KBM-7 (cell line): ENCODE measurements around the gene SEC61A2.
"Not testable (repeated sequence)": the region's sequence is repeated elsewhere in the genome, so short reads cannot be mapped to it uniquely, and the experiment has no call there.

ENCODE experiments used
- DNase-seq: peaks from one replicate; pipeline ENCODE4 v3.0.0-alpha.2; 2015
- in situ Hi-C: fragments of 300-500 bp; cut with MboI; formaldehyde crosslinking; loops from 2 replicates; pipeline ENCODE4 v1.14.3; 2020; ENCODE audit warnings: low sequenced_read_pairs, low pct_unique_long_range_greater_than_20kb, mixed read lengths

The SEC61A2 gene

DNA sequence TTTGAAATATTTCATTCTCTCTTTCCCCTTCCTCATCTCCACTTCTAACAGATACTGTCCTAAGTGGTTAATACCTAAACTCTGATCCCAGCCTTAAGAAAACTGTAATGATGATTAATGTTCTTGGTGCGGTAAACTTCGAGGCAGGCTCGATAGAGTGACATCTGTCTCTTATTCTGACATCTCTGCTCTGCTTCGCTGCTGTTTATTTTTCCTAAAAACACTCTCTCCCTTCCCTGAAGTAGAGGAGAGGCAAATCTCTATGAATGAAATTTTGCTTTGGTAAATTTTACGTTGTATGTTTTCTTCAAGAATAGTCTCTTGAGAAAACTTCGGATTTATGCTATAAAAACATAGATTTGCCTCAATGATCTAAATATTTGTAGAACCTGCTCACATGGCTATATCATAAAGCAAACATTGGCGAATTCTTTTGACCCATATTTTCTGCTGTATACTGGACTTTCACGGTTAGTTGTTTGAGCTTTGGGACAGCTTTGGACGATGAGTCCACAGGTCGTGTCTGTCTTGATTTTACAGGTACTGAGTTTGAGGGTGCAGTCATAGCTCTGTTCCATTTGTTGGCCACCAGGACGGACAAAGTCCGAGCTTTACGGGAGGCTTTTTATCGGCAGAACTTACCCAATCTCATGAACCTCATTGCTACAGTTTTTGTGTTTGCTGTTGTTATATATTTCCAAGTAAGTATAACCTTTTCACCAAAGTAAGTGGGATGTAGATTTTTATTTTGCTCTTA lies 27.1 kb downstream of the SEC61A2 start:
- no peak for DNase-seq
- in situ Hi-C loops: no loop called here

DNA sequence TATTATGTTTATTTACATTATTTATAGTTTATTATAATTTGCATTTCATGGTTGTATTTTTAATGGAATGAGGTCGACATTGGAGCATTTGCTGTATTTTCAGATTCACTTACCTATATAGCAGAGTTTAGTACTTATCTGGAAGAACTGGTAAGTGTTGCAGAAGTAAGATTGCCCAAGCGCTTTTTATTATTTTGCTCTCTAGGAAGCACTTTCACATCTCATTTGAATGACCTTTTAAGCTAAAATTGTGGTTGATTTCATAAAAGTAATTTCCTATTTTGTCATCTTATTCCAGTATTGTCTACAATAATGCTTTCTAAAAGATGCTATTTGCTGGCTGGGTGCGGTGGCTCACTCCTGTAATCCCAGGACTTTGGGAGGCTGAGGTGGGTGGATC lies 28.6 kb downstream of the SEC61A2 start:
- DNase-seq: no peak
- in situ Hi-C loops: no loop called here

DNA sequence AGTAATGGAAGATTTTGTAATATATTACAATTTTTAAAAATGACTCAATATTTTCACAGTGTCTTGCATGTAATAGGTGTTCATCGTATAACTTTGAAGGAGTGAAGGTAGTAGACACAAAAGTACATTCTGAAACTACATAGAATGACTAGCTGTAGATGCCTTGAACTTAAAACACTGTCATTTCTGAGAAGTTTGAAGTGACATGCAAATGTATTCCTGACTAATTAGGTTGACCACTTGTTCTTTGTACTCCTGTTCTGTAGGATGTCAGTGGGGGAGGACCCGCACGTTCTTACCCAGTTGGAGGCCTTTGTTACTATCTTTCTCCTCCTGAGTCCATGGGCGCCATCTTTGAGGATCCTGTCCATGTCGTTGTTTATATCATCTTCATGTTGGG lies 31.2 kb downstream of the SEC61A2 start:
- DNase-seq: no peak
- in situ Hi-C loops: no loop called here

DNA sequence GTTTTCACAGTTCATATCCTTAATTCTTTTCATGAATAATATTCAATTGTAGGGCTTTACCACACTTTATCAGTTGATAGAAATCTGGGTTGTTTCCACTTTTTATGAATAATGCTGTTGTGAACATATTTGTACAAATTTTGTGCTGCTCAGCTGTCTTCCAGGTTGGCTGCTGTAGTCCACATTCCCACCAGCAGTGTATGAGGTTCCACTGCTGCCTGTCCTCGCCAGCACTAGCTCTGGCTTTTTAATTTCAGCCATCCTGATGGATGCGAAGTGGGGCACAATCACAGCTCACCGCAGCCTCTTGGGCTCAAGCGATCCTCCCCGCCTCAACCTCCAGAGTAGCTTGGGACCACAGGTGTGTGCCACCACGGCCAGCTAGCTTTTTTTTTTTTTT lies 33.5 kb downstream of the SEC61A2 start:
- in situ Hi-C loops: no loop called here

DNA sequence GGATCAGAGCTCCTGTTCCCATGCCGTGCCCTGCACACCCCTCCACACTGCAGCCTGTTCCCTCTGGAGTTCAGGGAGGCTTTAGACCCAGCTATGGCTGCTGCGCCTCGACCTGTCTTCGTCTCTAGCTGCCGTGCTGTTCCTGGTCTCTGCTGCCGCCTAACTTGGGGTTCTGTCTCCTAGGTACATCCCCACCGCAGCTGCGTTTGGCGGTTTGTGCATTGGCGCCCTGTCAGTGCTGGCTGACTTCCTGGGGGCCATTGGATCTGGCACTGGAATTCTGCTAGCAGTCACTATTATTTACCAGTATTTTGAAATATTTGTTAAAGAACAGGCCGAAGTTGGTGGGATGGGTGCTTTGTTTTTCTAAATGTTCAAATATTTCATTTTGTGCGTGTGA lies 34.6 kb downstream of the SEC61A2 start:
- no peak for DNase-seq
- in situ Hi-C loops: no loop called here

More for the DNA sequence above, 33.5 kb downstream of the SEC61A2 start:
- no peak for DNase-seq

DNA sequence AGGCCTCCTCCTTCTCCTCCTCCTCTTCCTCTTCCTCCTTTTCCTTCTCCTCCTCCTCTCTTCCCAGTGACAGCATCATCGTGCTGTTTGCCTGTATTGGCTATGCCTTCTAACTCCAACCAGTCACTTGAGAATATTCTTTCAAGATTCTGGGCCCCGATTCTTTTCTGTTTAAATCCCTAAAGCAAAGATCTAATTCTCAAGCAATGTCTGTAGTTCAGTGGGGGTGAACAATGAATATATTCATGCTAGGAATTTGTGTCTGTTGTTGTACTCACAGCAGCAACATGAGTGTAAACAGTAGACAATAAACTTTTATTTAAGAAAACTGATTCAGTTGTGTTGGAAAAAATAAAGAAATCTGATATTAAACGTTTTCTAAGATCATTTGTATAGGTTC lies 35.6 kb downstream of the SEC61A2 start:
- DNase-seq: no peak
- in situ Hi-C loops: no loop called here

DNA sequence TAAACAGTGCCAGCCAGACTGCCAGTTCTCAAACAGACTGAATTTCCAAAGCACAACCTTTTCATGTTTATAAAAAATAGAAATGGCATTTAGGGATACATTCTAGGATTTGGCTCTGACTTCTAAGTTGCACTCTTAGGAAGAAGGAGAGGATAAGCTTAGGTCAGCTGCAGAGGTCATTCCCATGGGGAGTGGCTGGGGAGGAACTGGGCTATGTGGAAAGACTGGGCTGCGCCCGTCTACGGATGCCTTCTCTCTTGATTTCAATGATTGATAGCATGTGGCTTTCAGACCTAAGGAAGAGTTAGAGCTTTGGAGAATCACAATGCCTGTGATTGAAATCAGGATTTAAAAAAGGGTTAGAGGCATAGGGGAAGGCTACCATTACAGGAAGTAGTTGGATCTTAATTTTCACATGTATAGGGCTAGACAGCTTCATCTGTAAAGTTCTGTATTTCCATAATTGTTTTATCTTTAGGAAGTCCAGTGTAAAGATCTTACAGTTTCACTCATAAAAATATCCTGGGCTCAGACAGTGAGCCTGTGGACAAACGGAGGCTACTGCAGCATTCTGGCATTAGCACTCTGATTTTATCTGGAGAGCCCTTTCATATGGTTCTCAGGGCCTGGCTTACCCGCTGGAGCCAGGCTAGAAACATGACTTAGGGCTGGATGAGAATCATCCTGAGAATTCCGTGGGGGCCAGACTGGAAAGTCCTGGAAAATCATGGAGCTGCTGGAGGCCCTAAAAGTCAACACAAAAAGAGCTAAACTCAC lies 36.7 kb downstream of the SEC61A2 start:
- DNase-seq: no peak
- in situ Hi-C loops: no loop called here

DNA sequence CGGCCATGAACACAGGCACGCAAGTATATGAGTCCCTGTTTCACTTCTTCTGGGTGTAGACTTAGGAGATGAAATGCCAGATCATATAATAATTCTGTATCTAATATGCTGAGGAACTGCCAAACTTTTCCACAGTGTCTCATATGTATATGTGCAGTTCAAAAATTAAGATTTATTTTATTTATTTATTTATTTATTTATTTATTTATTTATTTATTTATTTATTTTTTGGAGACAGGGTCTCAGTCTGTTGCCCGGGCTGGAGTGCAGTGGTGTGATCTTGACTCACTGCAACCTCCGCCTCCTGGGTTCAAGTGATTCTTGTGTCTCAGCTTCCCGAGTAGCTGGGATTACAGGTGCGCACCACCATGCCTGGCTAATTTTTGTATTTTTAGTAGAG lies 42.0 kb downstream of the SEC61A2 start:
- in situ Hi-C loops: not testable (repeated sequence)

DNA sequence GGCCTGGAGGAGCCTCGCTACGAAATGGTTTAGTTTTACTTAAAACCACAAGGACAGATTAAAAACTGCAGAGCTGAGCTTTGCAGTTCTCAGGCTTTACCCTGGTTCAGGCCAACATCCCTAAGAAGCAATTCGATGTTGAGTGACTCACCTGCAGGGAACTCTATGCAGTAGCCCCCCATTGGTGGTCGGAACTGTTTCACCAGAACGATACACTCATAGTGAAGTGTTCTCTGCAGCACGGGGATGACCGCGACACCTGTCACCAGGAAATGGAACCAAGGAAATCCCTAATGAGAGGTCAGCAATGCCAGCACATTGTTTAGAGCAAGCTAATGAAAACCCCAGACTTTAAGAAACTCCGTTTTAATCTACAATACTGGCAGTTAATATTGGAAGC lies 48.2 kb downstream of the SEC61A2 start:
- DNase-seq: no peak
- in situ Hi-C loops: no loop called here

More for the DNA sequence above, 42.0 kb downstream of the SEC61A2 start:
- not testable (repeated sequence) for DNase-seq

DNA sequence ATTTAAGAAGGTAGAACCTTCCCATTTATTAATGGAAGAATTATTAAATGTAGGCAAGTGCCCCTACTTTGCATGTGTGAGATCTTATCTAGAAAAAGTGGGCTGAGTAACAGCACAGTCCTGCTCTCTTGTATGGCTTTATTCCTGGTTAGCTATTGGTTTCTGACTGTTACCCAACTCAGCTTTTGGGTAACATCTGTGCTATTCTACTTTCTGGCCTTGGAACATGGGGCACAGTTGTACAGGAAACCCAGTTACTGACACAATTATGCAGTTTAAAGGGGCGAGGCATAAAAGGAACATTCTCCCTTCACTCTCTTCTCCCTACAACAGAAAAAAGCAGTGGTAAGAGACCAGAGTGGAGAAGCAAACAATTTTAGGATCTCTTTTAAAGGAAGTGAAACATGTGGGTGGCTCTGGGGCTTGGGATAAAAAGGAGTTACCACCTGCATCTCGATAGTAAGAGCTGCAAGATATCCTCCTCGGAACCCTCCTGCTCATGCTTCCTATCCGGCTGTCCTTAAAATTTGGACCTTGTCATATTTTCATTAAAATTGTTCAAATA lies 50.2 kb downstream of the SEC61A2 start:
- in situ Hi-C loops: no loop called here
- DNase-seq: no peak

DNA sequence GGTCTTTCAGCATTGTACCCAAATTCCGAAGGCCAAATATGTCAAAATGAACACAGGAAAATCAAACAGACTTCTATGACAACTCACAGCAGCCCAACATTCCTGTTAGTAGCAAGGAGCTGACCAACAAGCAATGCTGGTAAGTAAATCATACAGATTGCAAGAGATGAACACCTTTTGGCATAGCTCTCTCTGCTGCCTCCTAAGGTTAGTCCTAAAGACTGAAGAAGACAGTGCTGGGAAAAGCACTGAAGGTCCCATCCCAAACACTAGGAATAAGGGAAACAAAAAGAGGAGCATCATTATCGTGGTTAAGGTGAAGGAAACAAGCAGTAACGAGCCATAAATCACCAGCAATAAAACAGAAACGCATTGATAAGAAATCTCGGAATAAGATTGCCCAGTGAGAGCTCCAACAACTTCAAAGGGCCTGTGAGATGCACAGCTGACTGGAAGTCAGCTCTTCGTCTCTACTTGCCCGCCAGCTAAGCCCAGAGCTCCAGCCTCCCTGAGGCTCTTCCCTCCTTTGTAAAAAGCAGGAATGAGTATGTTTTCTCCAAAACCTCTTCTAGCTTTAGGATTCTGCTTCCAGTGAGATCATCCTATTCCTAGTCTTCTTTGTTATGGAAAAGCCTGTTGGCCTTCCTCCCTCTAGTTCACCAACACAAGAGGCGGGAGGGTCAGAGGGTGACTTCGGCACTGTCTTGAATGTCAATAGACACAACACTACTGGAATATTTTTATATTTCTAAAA lies 50.9 kb downstream of the SEC61A2 start:
- no peak for DNase-seq
- in situ Hi-C loops: no loop called here

DNA sequence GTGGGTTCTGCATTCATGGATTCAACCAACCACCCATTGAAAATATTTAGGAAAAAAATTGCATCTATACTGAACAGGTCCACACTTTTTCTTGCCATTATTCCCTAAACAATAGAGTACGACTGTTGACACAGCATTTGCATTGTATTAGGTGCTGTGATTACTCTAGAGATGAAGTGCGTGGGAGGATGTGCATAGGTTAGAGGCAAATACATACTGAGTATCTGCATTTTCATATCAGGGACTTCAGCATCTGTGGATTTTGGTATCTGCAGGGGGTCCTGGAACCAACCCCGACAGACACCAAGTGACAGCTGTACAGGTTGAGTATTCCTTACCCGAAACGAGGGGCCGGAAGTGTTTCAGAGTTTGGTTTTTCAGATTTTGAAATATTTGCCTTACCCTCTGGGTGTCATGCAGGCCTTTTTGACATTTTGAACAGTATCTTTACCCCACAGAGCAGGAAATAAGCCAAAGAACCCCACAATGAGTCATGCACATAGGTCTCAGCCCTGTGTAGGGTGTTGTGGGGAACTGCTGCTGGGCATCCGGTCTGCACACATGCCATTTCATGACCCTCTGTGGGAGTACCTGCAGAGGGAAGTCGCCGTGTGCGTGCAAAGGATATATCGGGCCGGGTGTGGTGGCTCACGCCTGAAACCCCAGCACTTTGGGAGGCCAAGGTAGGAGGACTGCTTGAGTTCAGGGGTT lies 51.7 kb downstream of the SEC61A2 start:
- peak; percentile 96 for DNase-seq
- in situ Hi-C loops: no loop called here

DNA sequence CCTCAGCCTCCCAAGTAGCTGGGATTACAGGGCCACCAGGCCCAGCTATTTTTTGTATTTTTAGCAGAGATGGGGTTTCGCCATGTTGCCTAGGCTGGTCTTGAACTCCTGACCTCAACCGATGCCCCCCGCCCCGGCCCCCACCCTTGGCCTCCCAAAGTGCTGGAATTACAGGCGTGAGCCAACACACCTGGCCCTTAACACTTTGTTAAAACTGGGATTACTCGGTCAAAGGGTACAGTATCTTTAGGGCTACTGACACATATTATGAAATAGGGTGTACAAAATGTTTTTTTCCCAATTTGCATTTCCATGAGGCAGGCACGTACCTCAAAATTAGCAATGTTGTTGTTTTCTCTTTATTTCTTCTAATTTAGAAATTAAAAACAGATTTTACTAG lies 54.7 kb downstream of the SEC61A2 start:
- DNase-seq: no peak
- in situ Hi-C loops: no loop called here

DNA sequence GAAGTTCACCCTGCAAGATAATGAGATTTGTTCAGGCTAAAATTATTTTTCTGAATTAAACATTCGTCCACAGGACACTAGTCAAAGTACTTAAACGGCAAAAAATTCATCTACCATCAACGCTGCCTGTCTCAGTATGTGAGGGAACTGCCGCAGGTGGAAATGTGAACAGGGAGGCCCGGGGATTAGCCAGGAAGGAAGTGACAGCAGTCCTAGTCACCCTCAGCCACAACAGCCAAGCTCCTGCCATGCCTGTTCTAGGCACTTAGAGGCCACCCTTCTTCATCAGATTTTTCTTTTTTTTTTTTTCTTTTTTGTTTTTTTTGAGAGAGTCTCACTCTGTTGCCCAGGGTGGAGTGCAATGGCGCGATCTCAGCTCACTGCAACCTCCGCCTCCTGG lies 56.8 kb downstream of the SEC61A2 start:
- in situ Hi-C loops: no loop called here
- peak; percentile 55 for DNase-seq

DNA sequence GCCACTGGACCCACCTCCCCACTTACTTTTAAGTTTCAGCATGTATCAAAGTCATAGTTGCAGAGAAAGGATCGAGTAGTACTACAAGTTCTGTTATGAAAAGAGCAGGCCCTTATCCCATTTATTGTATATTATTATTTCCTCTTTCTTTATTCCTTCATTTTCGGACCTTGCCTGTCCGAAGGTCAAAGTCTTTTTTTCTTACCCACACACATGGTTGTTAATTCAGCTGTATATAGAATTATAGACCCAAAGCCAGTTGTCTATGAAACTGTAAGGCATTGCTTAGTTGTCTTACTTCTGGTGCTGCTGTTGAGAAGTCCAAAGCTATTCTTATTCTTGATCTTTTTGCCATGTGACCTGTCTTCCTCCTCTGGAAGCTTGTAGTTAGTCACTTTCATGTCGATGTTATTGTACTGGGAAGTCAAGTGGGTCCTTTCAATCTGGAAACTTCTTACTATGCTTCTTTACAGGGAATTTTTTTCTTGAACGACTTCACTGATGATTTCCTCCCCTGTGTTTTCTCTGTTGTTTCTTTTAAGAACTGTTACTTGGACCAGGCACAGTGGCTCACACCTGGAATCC lies 57.9 kb downstream of the SEC61A2 start:
- in situ Hi-C loops: no loop called here
- DNase-seq: no peak

DNA sequence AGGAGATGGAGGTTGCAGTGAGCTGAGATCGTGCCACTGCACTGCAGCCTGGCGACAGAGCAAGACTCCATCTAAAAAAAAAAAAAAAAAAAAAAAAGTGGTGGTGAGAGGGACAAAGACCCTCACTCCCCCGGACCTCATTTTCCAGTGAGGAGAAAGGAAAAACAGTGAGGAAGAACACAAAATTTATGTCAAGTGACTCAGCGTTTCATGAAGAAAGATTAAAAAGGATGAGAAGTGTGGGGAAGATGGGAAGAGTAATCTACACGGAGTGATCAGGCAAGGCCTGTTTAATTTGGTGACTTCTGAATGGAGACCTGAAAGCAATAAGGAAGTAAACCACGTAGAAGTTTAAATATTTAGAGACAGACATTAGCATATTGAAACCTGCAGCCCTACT lies 59.2 kb downstream of the SEC61A2 start:
- no peak for DNase-seq
- in situ Hi-C loops: no loop called here

DNA sequence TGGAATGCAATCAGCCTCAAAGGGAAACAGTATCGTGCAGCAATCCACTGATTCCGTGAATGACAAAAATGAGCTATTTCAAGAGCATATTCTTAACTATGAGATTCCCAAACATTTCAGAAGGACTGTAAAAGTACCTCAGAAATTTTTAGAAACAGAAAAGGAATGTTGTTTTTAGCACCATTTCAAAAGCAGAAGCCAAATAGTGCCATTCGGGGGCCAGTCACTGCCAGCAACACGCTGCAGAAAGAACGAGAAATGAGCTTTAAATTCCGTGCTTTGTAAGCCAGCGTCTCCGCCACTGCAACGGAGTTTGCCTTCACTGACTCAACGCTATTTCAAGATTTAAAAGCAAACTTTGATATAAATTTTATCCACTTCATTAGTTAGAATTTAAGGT lies 59.9 kb downstream of the SEC61A2 start:
- no peak for DNase-seq
- in situ Hi-C loops: no loop called here

DNA sequence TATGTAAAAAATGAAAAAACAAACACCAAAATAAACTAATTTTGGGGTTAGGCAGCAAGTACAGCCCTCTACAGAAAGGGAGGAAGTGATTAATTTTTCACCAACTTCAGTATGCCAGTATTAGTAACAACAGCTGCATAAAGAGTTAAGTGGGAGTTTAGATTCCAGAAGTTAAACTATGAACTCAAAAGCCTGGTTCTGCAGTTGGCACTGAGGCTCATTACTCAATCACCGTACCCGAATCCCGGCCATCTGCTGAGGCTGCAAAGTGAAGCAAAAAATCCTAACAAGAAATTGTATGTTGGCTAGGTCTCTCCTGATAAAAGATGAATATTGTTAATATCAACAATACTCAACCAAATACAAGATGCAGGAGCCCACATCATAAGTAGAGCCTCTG lies 62.2 kb downstream of the SEC61A2 start:
- in situ Hi-C loops: no loop called here
- DNase-seq: no peak

DNA sequence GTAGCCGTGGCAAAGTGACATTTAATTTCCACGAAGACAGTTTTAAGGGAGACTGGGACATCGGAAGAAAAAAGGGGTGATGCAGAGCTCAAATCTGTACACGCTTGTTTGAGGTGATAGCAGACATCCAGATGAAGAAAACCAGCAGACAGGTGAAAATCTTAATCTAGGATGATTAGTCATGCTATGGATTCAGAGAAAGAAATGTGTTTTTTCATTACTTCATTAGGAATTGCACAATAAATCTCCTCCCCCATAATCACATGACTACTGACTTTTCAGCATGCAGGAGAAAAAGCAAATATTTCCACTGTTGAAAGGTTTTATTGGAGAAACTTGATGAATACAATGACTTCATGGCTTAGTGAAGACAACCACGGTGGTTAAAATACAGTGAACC lies 63.7 kb downstream of the SEC61A2 start:
- no peak for DNase-seq
- in situ Hi-C loops: no loop called here
